CD4-positive, alpha-beta T cell treated with Interleukin-6 for 4 hours (primary cell): ENCODE measurements around the gene CGNL1.
A peak's percentile ranks its signal among the peaks of the same experiment; 100 is the strongest.

ENCODE experiments used
- DNase-seq: peaks from one replicate; pipeline ENCODE4 v3.0.0-alpha.2; 2020; ENCODE audit warnings: mixed read lengths

The CGNL1 gene

DNA sequence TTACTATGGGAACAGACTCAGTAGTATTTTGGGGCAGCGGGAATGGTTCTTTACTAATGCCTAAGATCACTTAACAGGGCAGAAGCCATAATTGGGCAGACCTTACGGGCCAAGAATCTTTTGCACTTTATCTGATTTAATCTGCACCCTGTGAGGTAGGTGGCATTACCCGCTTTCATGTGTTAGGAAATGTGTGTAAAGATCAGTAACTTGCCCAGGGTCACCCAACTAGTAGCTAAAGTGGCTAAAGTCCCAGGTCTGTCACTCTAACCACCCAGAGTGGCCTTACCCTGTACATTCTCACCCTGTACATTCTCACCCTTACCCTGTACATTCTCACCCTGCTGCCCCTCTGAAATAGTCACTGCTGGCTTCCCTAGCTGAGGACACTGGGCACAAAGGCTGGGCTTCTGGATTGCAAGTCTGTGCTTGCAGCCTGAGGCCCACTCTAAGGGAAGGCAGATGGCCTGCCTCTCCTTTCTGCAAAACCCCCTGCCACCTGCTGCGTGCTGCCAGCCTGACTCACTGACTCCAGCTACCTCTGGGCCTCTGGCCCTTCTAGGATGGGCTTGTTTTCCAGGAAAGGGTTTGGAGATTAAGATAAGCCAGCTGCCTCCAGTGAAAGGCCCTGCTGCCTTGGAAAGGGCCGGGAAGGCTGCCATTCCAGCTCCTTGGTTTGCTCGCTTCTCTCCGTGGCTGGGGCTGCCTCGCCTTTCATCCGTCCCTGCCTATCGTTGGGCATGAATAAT is 177.9 kb downstream of the CGNL1 start:
- DNase-seq: no peak

DNA sequence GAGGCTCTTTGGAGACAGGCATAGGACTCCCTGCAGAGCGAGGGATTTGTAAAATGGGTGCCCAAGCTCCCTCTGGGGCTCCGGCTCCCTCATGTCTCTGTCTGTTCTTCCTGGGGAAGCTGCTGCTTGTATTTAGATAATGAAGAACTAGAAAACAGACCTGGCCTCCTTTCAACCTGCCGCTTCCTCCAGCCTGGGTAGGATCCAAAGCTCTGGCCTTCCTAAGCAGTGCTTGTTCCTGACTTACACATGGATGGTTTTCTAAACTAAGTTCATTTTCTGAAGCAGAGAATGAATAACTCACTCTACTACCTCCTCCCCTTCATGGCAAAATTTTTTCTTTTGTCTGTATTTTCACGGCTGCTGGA is 178.5 kb downstream of the CGNL1 start:
- no peak for DNase-seq

DNA sequence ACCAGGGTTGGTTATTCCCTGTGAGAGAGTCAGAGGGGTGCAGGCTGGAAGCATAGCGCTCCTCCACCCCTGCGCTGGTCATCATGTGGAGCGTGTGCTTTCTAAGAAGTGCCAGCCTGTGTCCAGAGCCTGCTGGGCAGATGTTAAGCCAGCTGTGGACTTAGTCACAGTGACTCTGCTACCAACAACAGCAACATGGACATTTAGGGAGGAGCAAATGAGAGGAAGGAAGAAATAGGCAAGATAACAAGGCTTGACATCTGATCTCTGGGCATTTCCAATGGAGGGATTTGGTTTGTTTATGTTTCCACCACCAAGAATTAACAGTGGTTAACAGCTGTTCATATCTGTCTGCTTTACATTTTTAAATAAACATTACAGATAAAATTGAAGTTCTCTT is 179.0 kb downstream of the CGNL1 start:
- DNase-seq: no peak

DNA sequence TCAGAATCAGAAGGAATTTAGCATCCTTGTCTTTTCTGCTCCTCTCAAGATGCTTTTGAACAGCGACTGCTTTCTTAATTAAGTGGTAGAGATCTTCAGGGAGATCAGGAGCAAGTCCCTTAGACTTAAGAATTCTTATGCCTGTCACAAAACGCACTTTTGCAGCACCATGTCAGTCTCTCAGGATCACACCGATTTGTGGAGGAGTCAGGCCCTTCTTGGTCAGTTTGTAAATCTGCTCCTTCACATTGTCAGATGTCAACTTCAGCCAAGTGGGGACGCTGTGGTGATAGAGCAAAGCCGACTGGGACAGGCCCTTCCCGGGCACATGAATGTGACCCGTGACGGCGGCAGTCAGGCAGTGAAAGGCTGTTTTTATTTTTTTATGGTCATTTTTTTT is 179.7 kb downstream of the CGNL1 start:
- no peak for DNase-seq

DNA sequence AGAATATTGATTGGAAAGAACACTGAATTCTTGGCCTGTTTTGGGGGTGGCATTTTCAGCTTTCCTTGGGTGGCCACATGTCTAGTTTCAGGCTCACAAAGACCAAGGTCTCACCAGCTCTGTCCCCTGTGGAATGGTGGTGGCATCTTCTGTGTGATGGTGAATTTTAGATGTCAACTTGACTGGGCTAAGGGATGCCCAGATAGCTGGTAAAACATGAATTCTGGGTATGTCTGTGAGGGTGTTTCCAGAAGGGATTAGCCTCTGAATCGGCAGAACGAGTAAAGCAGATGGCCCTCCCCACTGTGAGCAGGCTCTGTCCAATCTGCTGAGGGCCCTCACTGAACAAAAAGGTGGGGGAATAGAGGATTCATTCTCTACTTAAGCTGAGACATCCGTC is 181.0 kb downstream of the CGNL1 start:
- DNase-seq: no peak

DNA sequence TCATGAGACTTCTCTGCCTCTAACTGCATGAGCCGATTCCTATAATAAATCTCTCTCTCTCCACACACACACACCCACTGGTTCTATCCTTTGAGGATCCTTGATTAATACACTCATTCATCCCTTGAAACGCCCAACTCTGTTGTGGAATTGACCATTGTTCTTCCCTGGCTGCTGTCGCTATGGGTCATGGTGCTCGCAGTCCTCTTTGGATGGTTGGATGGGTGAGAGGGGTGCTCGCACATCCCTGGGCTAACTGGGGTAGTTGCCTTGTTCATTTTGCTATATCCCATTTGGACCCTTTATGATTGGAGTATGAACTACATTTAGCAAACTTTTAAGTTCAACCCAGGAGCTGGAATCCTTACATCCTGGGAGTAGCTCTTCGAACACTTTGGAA is 181.5 kb downstream of the CGNL1 start:
- no peak for DNase-seq

DNA sequence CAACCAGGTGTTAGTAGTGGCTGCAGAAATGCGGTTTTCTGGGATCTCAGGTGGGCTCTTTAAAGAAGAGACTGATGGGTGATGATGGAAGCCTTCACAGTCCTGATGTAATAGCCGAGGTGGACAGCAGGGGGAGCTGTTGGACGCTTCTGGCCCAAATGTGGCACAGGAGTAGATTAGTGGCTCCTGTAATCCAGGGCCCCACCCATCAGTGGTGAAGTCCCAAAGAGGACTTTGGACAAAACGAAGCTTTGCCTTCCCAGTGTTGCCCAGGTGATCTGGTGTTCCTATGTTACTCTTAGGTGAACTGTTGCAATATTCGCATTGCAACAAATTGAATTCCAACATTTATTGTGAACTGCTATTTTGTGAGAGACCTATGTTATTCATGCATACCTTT is 183.6 kb downstream of the CGNL1 start:
- DNase-seq: peak; percentile 77

DNA sequence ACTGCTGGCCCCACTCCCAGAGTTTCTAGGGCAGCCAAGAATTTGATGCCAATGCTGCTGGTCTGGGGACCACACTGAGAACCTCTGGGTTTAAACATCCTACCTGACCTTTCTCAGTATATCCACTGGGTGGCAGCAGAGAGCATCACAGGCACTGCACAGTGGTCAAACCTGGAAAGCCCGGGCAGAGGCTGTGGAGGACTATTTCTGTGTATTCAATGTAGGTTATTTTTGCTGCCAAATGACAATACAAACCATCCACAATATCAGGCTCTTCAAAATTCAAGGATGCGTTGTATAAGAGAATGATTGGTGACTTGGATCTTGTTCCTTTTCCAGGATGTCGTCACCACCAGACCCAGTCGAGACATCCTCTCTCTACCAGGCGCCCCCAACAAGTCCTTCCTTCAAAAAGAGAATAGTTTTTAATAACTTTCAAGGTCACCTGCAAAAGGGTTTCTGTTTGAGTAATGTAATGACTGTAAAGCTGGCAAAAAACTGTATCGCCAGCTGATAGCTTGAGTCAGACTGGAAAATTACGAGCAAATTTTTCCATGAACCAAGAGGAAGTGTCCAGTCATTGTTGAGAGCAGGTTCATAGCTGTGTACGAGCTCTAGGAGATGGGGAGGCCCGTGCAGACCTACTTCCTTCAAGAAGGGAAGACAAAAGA is 184.9 kb downstream of the CGNL1 start:
- peak; percentile 72 for DNase-seq

DNA sequence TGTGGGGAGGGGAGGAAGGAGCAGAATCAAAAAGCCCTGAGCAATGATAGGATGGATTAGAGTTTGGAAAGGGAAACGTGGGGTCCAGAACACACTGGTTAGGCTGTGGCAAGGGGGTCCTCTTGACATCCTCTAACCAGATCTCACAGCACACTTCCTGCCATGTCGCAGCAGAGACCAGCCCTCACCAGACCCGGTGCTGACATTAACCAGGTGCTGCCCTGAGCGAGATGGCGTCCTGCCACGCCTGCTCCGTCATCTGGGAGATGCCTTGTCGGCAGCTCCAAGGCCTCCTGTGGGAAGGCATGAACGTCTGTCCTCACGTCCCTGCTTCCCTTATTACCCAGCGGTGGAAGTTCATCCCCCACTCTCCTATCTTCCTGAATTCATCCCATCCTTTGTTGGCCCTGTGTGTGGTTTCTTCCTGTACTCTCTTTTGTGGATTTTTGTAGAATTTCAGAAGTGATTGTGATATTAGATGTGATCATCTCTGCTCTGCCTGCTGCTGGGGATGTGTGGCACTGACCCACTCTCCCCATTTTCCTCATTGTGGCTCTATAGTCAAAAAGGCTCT is 186.0 kb downstream of the CGNL1 start:
- peak; percentile 37 for DNase-seq

DNA sequence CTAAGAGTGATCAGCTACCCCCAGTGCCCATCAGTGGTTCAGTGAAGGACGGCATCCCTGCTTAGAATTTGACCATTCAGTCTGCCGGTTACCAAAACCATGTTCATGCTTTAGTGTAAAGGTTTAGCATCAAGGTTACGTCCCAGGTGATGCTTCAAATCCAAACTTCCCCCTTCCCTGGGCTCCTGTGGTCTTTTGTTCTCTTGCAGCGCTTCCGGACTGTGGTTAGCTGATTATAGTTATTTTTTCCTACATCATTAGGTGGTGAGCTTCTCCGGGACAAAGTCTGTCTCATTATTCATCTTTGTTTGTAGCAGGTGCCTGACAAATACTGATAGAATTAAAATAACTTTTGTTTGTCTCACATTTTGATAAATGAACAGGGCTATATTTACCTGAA is 187.1 kb downstream of the CGNL1 start:
- DNase-seq: peak; percentile 16

DNA sequence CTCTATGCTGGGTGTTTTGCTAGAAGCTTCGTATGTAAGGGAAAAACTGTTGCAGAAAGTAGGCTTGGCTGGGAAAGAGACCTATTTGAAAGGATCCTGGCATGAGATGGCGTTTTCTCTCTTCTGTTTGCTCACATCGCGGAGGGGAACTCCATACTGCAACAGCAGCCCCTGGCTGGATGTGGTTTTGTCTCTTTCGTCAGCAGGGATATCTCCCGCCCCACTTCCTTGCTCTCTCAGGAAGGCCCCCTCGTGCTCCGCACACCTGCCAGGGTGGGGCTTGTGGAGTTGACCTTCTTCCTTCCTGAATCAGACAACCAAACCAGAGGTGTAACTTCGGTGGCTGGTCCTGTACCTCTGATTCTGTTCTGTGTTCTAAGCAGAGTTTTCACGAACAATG is 189.0 kb downstream of the CGNL1 start:
- DNase-seq: peak; percentile 53

DNA sequence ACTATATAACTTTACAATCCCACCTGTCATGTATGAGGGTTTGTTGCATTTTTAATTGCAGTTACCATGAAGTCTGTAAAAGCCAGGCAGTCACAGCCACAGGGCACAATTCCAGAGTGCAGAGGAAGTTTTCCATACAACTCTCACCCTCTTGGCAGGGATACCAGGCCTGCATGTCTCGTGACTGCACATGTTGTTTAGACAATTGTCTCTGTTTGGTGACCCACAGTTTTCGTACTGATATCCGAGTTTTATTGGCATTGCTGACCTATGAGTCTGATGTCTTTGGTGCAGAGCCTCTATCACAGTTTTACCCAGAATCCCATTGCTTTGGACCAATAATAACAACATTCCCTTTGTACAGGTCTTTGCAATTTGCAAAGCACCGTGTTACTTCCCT is 190.5 kb downstream of the CGNL1 start:
- DNase-seq: no peak

DNA sequence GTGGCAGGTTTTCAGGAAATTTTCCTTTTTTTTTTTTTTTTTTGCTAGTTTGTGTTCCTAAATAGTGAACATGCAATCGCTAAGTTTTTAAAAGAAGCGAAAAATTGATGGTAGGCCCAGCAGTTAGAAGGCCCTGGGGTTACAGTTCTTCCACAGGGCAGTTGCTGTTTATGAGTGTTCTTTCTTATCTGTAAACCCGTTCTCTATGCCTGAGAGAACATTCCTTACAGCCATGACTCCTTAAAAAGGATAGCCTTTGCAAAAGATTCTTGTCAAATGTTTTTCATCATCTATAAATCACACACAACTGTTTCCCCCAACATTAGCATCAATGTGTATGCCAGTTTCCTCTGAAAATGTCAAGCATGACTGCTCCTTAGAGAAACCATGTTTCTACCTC is 191.6 kb downstream of the CGNL1 start:
- no peak for DNase-seq

DNA sequence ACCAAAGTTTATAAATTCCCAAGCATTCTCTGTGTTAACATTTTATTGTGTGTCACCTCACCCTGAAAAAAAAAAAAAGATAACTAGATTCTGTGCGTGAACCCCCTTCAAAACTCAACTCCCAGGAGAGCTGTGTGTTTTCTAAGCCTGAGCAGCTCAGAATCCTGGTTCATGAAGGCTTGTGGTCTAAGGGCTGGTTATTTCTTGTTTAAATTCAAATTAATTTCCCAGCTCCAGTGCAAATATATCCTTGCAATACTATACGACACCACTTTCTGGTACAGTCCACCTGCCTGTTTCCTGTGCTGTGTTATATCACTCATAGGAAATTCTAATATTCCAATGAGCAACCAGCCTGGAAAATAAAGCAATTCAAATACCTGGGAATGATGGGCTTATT is 192.0 kb downstream of the CGNL1 start:
- no peak for DNase-seq

DNA sequence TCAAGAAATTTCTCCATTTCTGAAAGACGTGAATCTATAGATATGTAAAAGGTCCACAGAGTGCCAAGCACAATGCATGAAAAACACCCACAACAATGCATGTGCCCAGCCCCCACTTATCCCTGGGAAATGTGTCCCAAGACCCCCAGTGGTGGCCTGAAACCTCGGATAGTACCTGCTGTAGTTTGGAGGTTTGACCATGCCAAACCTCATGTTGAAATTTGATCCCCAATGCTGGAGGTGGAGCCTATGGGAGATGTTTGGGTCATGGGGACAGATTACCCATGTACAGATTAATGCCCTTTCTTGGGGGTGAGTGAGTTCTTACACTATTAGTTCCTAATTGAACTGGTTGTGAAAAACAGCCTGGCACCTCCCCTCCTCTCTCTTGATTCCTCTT is 194.0 kb downstream of the CGNL1 start:
- no peak for DNase-seq

DNA sequence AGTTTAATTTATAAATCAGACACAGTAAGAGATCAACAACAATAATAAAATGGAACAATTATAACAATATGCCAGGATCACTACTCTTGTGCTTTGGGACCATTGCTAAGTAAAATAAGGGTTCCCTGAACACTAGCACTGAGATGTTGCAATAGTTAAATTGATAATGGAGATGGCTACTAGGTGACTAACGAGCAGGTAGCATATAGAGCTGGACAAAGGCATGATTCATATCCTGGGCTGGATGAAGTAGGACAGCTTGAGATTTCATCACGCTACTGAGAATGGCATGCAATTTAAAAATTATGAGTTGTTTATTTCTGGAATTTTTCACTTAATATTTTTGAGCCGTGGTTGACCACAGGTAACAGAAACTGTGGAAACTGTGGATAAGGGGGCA is 194.7 kb downstream of the CGNL1 start:
- no peak for DNase-seq

DNA sequence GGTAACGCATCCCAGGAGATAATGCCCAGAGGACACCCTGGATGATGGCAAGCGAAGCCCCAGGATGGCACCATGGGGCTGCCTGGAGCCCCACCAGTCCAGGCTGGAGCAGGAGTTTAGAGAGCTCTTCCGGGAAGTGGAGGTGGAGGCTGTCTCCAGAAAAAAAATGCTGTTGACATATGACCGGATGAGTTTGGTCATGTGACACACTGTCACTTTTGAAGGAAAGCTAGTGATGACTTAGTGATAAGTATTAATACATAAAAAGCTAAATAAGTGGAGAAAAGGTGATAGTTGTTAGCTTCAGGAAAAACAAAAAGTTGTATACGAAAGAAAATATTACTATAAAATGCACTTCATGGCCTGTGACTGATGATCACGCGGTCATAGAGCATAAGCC is 195.4 kb downstream of the CGNL1 start:
- no peak for DNase-seq

DNA sequence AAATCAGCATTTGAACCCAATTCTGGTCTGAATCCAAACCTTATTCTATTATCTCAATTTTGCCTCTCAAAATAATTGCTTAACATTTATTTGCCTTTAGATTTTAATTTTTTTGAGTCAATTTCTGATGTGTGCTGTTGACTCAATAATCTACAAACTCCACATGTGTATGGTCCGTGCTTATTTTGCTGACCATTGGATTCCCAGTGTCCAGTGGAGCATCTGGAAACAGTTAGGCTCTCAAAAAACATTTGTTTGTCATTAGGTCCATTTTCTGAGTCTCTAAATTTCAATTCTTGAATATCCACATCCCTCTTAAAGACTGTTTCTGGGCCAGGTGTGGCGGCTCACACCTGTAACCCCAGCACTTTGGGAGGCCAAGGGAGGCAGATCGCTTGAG is 196.2 kb downstream of the CGNL1 start:
- DNase-seq: no peak

DNA sequence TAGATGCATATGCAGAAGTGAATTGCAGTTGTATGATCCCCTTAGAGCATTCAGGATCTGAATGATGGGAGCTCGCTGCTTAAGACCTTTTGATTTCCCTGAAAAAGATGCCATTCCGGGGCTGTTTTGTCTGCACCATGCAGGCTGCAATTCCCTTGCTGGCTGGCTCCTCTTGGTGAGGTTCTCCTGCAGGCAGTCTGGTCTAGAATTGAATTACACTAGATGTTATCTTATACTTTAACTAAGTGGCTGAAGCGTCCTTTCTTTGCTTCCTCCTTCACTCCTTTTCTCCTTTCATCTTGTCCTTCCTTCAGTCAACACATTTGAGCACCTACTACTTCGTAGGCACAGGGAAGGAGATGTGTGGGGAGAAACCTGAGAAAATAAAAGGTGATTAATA is 196.8 kb downstream of the CGNL1 start:
- no peak for DNase-seq

DNA sequence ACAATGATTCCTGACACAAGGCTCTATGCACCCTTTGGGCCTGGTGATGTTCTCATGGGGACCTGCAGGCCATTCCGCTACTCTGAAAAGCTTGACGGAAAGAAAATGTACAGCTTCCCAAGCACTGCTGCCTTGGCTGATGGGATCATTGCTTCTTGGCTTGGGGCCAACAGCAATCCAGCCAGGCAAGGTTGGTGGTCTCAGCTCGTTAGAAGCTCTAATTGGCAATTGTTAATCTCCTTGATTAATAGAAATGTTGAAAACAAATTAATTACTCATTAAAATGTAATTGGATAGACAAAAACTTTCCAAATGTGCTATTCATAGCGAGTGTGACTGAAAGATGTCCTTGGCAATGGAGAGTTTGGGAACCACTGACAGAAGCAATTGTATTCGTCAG is 199.1 kb downstream of the CGNL1 start:
- DNase-seq: no peak

DNA sequence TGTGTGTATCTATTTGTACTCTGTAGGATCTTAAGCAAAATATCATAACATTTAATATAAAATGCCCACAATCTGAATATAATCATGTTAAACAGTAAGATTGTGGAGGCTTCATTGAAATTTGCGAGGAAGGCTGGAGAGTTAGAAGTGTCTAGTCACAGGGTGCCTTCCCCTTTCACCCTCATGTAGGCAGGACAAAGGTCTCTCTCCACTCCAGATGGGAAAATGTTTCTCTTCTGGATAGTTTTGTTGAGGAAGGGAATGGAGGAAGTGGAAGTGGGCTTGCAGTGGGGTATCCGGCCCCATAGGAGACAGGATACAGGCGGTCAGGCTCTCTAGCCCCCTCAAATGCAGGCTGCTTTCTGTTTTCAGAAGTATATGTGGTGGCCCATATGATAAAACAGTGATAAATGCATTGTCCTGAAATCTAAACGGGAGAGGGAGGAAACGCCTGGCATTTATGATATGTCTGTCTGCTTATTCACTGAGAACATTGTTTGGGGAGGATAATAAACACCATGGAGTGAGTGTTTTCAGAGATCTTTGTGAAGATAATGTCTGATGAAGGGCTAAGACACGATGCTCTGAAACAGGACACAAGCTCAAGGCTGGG is 202.1 kb downstream of the CGNL1 start:
- no peak for DNase-seq

DNA sequence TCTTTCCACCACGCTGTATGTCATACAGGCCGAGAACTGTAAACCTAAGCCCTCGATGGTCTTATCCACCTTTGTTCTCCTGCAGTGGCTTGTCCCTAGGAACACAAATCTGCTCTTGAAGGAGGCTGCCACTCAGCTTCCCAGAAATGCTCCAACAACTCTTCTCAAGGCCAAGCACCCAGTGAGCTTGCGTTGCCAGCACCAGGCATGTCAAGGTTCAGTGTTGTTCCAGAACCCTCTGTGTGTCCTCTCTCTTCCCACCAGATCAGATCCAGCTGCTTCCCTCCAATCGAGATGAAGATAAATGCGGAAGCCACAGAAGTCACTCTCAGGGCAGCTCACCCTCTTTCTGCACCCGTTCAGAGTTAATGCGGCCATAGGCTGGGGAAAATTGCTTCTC is 204.1 kb downstream of the CGNL1 start:
- no peak for DNase-seq

DNA sequence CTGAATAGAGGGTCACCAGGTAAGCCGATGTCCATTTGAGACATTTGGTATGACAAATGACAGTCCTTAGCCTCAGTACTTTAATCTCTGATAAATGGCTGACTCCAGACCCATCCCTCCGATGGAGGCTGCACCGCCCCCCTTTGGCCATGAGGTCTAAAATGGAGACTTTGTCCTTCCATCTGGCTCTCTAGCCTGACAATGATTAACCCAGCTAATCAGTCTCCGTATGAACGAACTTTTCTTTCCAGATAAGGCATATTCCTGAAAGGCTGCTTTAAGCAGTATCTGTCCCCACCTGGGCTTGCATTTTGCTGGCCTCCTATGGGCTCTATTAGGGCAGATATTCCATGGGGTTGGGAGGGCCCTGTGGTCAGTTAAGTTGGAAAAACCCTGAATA is 204.6 kb downstream of the CGNL1 start:
- no peak for DNase-seq

DNA sequence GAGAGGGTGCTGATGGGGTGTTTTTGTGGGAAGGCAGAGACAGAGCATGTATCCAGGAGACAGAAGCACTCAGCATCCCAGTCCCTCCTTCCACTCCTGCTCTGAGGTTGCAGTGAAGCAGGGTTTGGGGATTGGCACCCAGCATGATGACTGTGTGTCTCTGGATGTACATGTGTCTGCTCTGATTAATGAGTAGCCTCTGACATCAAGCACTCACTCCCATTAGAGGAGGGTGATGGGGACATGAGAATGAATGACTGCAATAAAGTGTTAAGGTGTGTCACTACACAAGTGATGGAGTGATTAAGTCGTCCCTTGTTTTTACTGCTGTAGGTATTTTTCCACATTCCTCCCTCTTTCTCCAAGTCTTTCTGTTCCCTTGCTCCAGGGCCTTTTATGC is 205.8 kb downstream of the CGNL1 start:
- no peak for DNase-seq
